GM18505 (cell line): ENCODE data around the gene HMCN2.

Experiments used
- ATAC-seq: cut with Tn5 transposase; IDR thresholded peaks from one replicate; pipeline ENCODE4 v1.9.1; 2021; ENCODE audit not compliant: unreplicated experiment
- POLR2A ChIP-seq: IDR thresholded peaks from 4 replicates; pipeline ENCODE4 v1.6.1; 2011; ENCODE audit warnings: borderline replicate concordance; ENCODE audit not compliant: insufficient read depth, insufficient read length; ENCODE audit errors: extremely low read depth

The HMCN2 gene

DNA sequence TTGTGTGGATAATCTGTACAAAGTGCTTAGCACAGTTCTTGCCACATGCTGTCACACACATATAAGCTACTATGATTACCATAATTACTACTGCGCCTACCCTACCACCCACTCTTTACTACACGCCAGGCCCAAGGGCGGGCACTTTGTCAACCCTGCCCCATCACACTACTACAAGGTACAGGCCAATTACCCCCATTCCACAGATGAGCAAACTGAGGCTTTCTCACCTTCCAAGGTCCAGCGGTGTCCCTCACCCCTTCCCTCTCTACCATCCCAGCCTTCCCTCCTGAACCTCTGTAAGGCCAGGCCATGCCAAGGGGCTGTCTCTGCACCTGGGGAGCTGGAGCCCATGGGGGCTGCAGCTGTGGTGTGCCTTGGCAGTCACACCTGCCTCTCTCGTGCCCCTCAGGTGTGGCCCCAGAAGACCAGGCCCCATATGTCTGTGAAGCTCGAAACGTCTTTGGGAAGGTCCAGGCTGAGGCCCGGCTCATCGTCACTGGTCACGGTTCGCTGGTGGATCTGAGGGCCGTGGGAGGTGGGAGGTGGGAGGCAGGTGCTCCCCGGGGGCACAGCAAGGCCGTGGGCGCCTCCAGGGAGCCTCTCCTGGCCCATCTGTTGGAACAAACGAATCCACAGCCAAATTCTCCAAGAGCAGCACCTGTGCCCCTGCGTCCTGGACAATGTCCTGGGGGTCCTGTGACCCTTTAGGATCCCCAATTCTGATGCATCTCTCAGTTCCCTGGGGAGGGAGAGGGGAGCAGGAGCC lies 54.6 kb downstream of the HMCN2 start:
- no peak for ATAC-seq
- no peak for TF ChIP-seq POLR2A

DNA sequence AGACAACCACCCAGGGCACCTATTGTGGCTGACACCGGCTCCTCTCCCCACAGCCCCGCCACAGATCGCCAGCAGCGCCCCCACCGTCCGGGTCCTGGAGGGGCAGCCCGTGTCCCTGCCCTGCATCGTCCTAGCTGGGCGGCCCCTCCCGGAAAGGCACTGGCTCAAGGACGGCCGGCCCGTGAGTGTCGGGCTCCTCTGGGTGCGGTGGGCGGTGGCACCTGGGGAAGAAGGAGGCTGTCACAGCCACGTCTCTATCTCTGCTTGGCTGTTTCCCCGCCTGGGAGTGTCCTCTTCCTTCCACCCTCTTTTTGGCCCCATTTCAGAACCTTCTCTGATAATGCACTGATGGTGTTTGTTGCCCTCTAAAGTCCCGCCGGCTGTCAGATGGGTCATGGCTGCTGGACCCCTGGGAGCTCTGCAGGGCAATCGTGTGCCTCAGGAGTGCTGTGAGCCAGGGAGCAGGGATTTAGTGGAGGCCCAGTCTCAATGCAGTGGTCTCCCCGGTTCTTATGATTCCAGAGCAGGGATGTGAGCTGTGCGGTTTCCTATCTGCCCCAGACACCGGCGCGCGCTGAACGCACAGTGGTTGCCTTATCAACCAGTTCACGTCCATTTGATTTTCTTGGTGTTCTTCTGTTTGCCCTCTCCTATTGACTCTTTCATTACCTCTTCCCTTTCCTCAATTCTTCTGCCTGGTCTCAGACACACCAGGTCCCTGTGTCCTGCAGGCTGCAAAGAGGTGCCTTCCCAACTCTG lies 55.3 kb downstream of the HMCN2 start:
- no peak for TF ChIP-seq POLR2A
- no peak for ATAC-seq

DNA sequence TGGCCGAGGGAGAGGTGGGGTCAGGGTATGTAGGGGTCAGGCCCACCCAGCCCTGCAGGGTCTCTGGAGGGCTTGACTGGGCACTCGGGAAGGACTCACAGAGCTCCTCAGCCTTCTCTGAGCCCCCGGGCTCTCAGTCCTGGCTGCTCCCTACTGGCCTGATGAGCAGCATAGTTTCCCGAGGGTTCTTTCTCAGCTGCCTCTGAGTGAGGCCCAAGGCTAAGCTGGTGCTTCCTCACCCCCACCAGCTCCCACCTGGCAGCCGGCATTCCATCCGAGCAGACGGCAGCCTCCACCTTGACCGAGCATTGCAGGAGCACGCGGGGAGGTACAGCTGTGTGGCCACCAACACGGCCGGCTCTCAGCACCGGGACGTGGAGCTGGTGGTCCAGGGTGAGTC lies 56.0 kb downstream of the HMCN2 start:
- ATAC-seq = no peak
- no peak for TF ChIP-seq POLR2A

DNA sequence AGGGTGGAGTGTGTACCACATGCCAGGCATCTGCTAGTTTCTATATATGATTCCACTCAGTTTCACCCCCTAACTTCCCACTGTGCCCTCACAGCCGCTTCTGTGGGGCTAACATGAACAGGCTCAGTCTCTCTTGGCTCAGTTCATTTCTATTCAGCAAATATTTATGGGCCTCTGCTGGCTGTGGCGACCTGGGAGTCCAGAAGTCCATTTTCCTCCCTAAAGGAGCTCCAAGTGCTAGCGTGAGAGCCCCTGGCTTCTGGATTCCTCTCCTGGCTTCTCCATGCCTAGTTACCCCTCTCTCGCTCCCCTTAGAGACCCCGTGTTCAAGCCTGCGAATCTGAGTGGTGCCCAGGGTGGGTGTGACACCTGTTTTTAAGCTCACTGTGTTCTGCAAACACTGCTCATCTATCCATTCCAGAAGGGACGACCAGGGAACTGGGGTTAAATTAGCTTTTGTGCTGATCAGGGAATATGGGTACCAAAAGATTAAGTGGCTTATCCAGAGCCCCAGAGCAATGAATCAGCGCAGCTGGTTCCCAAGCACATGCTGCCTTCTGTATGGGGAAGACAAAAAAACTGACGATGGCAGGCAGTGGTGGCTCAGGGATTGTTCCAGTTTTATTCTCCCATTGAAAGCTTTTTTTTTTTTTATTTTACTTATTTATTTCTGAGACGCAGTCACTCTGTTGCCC lies 57.6 kb downstream of the HMCN2 start:
- ATAC-seq = no peak
- no peak for TF ChIP-seq POLR2A

DNA sequence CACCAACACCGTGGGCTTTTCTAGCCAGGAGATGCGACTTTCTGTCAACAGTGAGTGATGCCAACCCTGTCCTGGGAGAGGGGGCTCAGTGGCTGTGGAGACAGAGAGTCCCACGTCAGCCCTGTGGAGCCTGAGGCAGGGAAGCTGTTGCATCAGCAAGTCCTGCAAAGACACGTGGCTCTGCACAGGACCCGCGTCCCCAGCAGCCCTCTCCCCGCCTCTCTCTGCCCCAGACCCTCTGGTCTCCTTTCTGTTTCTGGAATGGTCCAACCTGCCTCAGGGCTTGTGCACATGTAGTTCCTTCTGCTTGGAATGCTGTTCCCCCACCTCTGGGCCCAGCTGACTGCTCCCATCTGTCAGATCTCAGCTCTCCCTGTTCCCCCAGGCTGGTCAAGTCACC lies 60.4 kb downstream of the HMCN2 start:
- TF ChIP-seq POLR2A = no peak
- ATAC-seq = no peak

DNA sequence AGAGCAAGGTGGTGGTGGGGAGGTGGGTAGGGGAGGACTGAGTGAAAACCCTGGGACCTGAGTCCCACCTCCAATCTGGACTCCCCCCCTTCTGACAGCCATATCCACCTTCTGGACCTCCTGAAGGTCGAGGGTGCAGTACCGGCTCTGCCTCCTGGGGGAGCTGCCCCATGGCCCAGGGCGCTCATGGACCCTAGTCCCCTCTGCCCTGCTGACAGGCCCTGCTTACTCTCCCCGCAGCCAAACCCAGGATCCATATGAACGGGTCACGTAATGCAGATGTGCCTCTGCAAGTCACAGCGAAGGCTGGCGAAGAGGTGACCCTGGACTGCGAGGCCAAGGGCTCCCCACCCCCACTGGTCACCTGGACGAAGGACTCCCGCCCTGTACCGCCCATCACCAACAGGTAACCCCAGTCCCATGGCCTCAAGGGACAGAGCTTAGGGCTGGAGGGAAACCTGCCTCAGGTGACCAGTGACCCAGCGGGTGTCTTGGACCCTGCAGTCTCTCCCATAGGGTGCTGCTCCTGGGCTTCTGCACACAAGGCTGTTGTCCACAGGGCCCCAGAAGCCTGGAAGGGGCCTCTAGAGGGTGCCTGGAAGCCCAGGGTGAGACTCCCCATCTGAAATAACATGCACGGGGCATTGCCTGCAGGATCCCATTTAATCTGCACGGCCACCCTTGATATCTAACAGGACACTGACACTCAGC lies 61.7 kb downstream of the HMCN2 start:
- no peak for TF ChIP-seq POLR2A
- ATAC-seq = no peak

DNA sequence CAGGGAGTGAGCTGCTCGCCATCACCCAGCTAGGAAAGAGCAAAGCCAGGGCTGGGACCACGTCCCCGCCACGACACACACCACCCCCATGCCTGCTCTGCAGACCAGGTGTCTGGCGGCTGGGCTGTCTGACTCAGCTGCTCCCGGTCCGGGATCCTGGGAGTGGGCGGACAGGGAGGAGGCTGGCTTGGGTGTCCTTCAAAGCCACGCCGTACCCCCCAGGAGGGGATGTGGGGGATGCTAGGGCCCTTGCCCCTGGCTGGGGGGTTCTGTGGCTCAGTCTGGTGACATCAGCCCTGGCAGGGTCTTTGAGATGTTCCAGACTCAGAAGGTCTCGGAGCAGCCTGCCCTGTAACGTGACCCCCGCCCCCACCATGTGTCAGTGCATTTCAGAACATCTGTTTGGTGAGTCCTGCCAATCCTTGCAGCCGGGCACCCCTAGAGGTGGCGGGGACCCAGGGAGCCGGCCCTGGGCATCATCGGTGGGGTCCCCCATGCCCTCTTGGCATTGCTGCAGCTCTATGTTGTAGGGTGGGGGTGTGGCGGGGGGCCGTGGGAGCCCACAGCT lies 62.3 kb downstream of the HMCN2 start:
- TF ChIP-seq POLR2A = no peak
- ATAC-seq = no peak

DNA sequence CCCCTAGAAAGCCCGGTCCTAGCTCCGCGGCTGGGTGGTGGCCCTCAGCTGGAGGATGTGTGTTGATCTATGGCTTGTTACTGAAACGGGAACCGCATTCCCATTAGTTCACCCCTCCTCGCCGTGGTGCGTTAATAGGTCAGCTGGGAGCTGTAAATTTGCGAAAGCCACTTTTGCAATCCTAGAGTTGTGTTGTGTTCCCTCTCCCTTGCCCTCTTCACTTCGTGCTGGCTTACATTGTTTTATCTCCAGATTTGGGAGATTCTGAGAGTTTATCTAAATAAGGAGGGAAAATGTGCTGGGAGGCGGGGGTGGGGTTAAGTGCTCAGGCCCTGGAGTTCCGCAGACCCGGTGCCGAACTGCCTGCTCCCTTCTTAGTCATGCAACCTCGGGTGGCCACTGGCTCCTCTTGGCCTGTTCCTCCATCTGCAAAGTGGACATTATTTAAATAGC lies 62.8 kb downstream of the HMCN2 start:
- TF ChIP-seq POLR2A = no peak
- no peak for ATAC-seq

DNA sequence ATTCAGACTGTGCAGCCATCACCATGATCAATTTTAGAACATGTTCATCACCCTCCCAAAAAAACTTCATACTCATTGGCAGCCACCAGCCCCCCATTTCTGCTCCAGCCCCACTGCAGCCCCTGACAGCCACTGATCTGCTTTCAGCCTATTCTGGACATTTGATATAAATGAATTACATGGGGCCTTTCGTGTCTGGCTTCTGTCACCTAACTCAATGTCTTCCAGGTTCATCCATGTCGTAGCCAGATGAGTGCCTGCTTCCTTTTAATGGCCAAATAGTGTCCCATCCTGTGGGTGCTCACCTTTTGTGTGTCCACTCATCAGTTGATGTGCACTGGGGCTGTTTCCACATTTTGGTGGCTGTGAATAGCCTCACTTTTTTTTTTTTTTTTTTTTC lies 63.5 kb downstream of the HMCN2 start:
- no peak for TF ChIP-seq POLR2A
- no peak for ATAC-seq

DNA sequence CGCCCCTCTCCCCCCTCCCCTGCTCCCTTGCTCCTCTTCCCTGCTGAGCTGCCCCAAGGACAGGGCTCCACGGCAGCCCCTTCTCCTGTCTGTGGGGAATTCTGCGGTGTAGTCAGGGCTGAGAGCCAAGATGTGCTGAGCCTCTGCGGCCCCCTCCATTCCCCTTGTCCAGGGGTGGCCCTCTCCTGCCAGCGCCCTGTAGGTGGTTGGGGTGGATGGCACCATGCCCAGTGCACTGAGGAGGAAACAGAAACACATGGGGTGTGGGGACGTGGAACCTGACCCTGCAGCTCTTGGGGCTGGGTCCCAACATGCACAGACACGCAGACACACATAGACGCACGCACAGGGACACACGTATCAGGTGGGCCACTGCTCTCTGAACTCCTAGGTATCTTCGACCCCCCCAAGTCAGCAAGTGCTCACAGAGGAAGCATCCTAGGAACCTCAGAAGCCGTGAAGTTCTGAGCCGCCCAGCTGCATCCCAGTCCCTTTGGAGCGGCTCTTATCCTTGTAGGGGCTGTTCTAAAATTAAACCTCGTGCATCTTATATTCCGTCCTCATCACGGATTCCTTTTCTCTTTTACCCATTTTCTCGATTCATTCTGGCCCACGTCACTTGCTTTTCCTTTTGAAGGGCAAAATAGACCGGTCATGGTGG lies 64.8 kb downstream of the HMCN2 start:
- no peak for TF ChIP-seq POLR2A
- no peak for ATAC-seq

DNA sequence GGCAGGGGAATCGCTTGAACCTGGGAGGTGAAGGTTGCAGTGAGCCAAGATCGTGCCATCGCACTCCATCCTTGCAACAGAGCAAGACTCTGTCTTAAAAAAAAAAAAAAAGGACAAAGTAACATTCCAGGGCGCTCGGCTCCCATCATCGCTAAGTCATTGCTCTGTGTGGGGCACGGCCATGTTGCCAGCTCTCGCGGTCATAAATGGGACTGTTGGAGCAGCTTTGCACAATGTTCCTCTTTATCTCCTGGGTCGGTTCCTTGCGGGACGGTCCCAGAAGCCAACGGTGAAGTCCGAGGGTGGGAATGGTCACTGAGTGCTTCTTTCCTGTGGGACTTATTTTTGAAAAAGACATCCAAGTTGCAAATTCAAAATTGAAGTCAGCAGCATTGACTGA lies 65.5 kb downstream of the HMCN2 start:
- no peak for ATAC-seq
- TF ChIP-seq POLR2A = no peak

DNA sequence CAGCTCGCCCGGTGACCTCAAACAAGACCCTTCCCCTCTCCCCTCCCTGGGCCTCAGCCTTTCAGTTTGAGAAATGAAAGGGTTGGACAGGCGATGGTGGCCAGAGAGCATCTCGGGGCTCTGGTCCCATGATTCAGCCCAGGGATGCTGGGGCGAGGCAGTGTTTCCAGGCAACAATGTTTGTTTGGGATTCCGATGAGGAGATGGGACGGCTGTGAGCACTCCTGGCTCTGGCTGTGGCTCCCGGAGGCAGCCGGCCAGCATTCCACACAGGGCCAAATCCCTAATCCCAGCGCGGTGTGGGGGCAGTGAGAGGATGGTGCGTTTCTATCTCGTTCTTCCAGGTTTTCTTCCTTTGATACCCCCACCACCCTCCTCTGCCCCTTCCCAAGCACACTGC lies 66.0 kb downstream of the HMCN2 start:
- no peak for TF ChIP-seq POLR2A
- no peak for ATAC-seq
